Ascending aorta (tissue), 2 donors: ENCODE measurements around the gene ATP1A2. TPM values are rescaled to one million over a fixed set of nuclear protein-coding genes. Genes with fewer than 3 reads are reported as not detected.

ENCODE experiments used
- DNase-seq, 2 donors: peaks; one replicate each; pipeline ENCODE4 v3.0.0-alpha.2; 2019; ENCODE audit warnings: low spot score in 2 of 2
- H3K27ac ChIP-seq, 2 donors: fragments of 200-600 bp; sonication (generic); one replicate each; pipeline ENCODE4 v1.5.1; 2016 to 2017; ENCODE audit warnings: mild to moderate bottlenecking in 1 of 2
- H3K27me3 ChIP-seq: fragments of 200-600 bp; sonication (generic); one replicate; pipeline ENCODE4 v1.5.1; 2017
- H3K36me3 ChIP-seq, 2 donors: fragments of 200-600 bp; sonication (generic); one replicate each; pipeline ENCODE4 v1.5.1; 2016
- H3K4me1 ChIP-seq, 2 donors: fragments of 200-600 bp; sonication (generic); one replicate each; pipeline ENCODE4 v1.5.1; 2016 to 2017; ENCODE audit warnings: mild to moderate bottlenecking in 1 of 2
- H3K4me3 ChIP-seq, 2 donors: fragments of 200-600 bp; sonication (generic); one replicate each; pipeline ENCODE4 v1.5.1; 2016 to 2017; ENCODE audit warnings: mild to moderate bottlenecking in 1 of 2
- H3K9me3 ChIP-seq, 2 donors: fragments of 200-600 bp; sonication (generic); one replicate each; pipeline ENCODE4 v1.5.1; 2016
- intact Hi-C: fragments of 100-400 bp; cut with DNase I; formaldehyde crosslinking; loops from one replicate; pipeline ENCODE4 v1.15.1; 2023
- total RNA-seq: library from RNA; depleted of rRNA; stranded (reverse); fragments of >200 nt; gene quantifications from one replicate; pipeline ENCODE4 v1.1.0, GENCODE V29; 2016
- TF ChIP-seq, protein P1 (sequence below), 3 experiments: fragments of 200-600 bp in 2 of 3; fragments of 450-650 bp in 1 of 3; sonication (generic) in 2 of 3; IDR thresholded peaks; one replicate each; pipeline ENCODE4 v1.5.1; 2016 to 2019; ENCODE audit warnings: antibody characterized with exemption in 3 of 3, mild to moderate bottlenecking in 1 of 3, moderate library complexity in 1 of 3

Gene ATP1A2
- total RNA-seq, 1 donor from 2014 or later: 316 TPM

DNA sequence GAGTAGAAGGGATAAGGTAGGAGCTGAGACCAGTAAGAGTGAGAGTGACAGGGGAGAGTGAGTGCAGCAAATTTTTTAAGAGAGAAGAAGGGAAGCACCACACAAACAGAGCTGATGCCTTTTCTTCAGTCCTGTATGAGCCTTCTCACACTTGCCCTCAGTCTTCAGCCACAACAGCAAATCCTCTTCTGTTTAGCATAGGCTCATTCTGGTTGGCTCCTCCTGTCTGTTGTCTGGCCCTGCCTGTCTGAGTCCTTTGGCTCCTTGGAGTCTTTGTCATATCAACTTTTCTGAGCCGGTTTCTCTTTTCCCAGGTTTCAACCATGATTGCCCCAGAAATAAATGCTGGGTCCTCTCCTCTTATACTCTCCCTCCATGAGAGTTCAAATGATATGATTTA is 62.1 kb downstream of the ATP1A2 start:
- Histone ChIP-seq H3K9me3 (no peaks in the 10 kb centered on the region), H3K27me3 (no peaks in the 10 kb centered on the region), H3K27ac (no peak overlapping the region), H3K4me3 (no peak overlapping the region), H3K4me1 (no peaks in the 10 kb centered on the region), H3K36me3 (no peaks in the 10 kb centered on the region)
- TF ChIP-seq, protein P1, sequence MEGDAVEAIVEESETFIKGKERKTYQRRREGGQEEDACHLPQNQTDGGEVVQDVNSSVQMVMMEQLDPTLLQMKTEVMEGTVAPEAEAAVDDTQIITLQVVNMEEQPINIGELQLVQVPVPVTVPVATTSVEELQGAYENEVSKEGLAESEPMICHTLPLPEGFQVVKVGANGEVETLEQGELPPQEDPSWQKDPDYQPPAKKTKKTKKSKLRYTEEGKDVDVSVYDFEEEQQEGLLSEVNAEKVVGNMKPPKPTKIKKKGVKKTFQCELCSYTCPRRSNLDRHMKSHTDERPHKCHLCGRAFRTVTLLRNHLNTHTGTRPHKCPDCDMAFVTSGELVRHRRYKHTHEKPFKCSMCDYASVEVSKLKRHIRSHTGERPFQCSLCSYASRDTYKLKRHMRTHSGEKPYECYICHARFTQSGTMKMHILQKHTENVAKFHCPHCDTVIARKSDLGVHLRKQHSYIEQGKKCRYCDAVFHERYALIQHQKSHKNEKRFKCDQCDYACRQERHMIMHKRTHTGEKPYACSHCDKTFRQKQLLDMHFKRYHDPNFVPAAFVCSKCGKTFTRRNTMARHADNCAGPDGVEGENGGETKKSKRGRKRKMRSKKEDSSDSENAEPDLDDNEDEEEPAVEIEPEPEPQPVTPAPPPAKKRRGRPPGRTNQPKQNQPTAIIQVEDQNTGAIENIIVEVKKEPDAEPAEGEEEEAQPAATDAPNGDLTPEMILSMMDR (IDR thresholded peaks at IDR 0.05): no peak
- no peak for DNase-seq
- intact Hi-C loops: no loop called here

DNA sequence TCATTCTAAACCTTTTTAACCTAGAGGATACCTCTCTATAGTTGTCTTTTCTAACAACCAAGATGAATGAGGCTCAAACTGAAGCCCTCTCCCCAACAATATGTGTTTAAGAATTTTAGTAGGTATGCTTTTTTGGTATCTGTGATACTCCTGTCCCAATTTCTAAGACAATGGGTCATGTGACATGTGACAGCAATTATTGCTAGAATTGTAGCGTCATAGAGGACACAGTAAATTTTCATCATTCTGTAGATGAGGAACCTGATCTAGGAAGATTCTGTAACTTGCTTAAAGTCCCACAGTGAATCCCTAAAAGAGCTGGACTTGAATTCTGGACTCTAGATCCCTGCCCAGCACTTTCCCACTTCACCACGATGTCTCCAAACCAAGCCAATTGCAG is 63.2 kb downstream of the ATP1A2 start:
- Histone ChIP-seq H3K36me3 (no peaks in the 10 kb centered on the region), H3K4me3 (no peak overlapping the region), H3K27me3 (no peaks in the 10 kb centered on the region), H3K27ac (no peak overlapping the region), H3K4me1 (no peaks in the 10 kb centered on the region), H3K9me3 (no peaks in the 10 kb centered on the region)
- no peak for DNase-seq
- TF ChIP-seq, protein P1 (IDR thresholded peaks at IDR 0.05): no peak
- intact Hi-C loops: no loop called here

DNA sequence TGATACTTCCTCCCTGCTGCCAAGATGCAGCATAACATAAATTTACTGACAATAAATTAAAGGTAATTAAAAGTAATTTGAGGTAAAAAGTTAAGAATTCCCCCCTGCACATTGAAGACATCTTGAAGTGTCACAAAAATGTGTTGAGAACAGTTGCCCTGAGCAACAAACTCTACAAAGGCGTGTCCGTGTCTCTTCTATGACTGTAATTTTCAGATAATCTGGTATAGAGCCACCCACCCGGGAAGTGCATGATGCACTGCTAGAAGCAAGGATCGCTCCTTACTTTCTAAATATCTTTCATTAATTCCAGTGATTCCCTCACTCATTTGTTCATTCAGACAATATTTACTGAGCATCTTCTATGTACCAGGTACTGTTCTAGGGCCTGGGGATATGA is 63.8 kb downstream of the ATP1A2 start:
- no peaks in the 10 kb centered on the region for H3K27me3 ChIP-seq
- H3K4me3 ChIP-seq: no peak overlapping the region
- intact Hi-C loops: no loop called here
- DNase-seq: no peak
- H3K27ac ChIP-seq: no peak overlapping the region
- H3K9me3 ChIP-seq: no peaks in the 10 kb centered on the region
- H3K4me1 ChIP-seq: no peaks in the 10 kb centered on the region
- TF ChIP-seq, protein P1 (IDR thresholded peaks at IDR 0.05): no peak
- no peaks in the 10 kb centered on the region for H3K36me3 ChIP-seq

DNA sequence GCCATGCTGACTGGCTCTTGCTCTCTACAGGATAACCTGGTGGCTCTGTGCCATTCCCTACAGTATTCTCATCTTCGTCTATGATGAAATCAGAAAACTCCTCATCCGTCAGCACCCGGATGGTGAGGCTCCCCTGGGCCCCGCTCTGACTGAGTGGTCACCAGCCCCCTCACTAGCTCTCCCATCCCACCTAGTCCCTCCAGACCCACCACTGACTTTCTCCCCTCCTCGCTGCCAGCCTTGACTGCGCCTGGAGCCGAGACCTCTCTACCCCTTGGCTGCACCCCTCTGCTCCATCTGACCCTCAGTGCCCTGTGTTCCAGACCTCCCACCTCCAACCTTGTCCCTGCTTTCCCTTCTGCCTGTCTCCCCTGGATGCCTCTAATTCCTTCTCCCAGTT is 70.7 kb downstream of the ATP1A2 start:
- H3K27ac ChIP-seq: no peak overlapping the region
- H3K27me3 ChIP-seq: no peaks in the 10 kb centered on the region
- intact Hi-C loops: loop anchor here (5.0 kb wide), 1 partner anchor 34 kb away; the partner anchor contains the start of gene ATP1A4
- DNase-seq: no peak
- TF ChIP-seq, protein P1 (IDR thresholded peaks at IDR 0.05): no peak
- H3K9me3 ChIP-seq: no peaks in the 10 kb centered on the region
- H3K4me3 ChIP-seq: no peak overlapping the region
- H3K36me3 ChIP-seq: no peaks in the 10 kb centered on the region
- peaks cover 6 to 13% of the 10 kb centered on the region in 2 donors for H3K4me1 ChIP-seq

DNA sequence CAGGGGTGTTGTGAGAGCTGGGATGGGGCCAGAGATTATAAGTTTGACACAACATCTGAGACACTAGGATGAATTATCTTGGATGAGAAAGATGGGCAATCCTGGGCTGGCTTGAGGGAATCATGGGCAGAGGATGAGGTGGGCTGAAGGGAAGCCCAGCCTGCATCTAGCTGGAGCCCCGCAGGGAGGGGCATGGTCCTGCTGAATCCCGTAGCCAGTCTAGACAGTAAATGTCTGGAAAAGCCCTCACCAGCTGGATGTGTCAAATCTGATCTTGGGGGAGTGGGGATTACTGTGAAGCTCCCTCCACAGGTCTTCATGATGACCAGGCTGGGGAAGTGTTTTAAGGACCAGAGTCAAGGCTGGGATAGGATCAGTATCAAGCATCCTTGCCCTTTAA is 71.2 kb downstream of the ATP1A2 start:
- TF ChIP-seq, protein P1 (IDR thresholded peaks at IDR 0.05): no peak
- no peaks in the 10 kb centered on the region for H3K36me3 ChIP-seq
- H3K27ac ChIP-seq: no peak overlapping the region
- intact Hi-C loops: loop anchor here (5.0 kb wide), 1 partner anchor 34 kb away; the partner anchor contains the start of gene ATP1A4
- no peaks in the 10 kb centered on the region for H3K9me3 ChIP-seq
- H3K4me3 ChIP-seq: no peak overlapping the region
- H3K27me3 ChIP-seq: no peaks in the 10 kb centered on the region
- H3K4me1 ChIP-seq: peaks cover 6 to 13% of the 10 kb centered on the region in 2 donors
- DNase-seq: no peak

DNA sequence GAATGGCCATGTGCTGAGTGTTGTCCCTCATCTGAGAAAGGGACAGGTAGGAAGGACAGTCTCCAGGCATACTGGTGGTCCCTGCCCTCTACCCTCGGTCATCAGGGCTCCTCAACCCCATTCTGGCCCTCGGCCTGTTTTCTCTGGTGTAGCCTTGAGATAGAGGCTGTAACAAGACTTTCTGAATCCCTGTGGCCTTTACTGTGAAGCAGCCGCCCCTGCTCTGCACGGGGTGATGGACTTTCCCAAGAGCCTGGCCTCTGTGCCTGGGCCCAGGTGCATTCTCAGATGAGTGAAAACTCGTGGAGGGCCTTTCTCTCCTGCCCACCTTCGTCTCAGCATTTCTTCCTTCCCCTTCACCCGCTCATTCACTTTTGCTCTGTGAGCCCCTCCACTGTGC is 71.8 kb downstream of the ATP1A2 start:
- Histone ChIP-seq H3K27ac (no peak overlapping the region), H3K27me3 (no peaks in the 10 kb centered on the region), H3K36me3 (no peaks in the 10 kb centered on the region), H3K4me3 (no peak overlapping the region), H3K9me3 (no peaks in the 10 kb centered on the region), H3K4me1 (peaks cover 6 to 13% of the 10 kb centered on the region in 2 donors)
- TF ChIP-seq, protein P1 (IDR thresholded peaks at IDR 0.05): no peak
- intact Hi-C loops: loop anchor here (5.0 kb wide), 1 partner anchor 35 kb away; the partner anchor contains the start of gene ATP1A4
- no peak for DNase-seq
